ENCODE results near the gene BMP7. TPM values are rescaled to one million over a fixed set of nuclear protein-coding genes. Genes with fewer than 3 reads are reported as not detected.

Gene BMP7
- total and polyA plus RNA-seq, 9 of the 15 experiments (the other 6 are each of a cell fraction or from before 2014, with no cell fraction given), result 0.18 TPM; not detected in 8

- H3K27me3 ChIP-seq (ENCODE audit: control insufficient read depth in 2 of 2, insufficient read depth in 2 of 2, low read length in 2 of 2), result peaks cover 8 to 72% of the 10 kb centered on the region in 2 experiments; a peak in 3 of 5 replicates
- in situ Hi-C loops (cut with MboI), result no loop called here
- ATAC-seq, result no peak
- H3K4me1 ChIP-seq (replicated peaks in 1 of 2; ENCODE audit: control insufficient read depth in 2 of 2, insufficient read depth in 2 of 2, low read length in 2 of 2), result no peaks in the 10 kb centered on the region
- H3K4me2 ChIP-seq (ENCODE audit: insufficient read depth, low read length), result no peak overlapping the region
- H3K9ac ChIP-seq (ENCODE audit: insufficient read depth in 1 of 2, low read depth in 2 of 2, low read length in 2 of 2), result no peak overlapping the region
- no peaks in the 10 kb centered on the region for H3K79me2 ChIP-seq (ENCODE audit: control insufficient read depth, insufficient read depth, low read length)
- DNase-seq (ENCODE audit: extremely low read depth in 1 of 4, low spot score in 3 of 4), result no peak
- ChIA-PET POLR2A (interaction anchor here (0.5 to 1.3 kb wide), 3 partner anchors 12 to 331 kb away, joined by 3 to 5 read pairs (median 3); no protein-coding TSS in a partner anchor), CTCF (ENCODE audit: low intra/inter-chr PET ratio) (no interaction called here)
- no peak overlapping the region for H3K4me3 ChIP-seq
- under 1% methylated on average over 8 of the region's 8 CpGs for WGBS (ENCODE audit: insufficient coverage, low coverage, missing lambda C conversion rate)
- no peak overlapping the region for H2AFZ ChIP-seq (ENCODE audit: low read depth, low read length)
- no TSS peak for BruUV-seq (replicated peaks)
- TF ChIP-seq KDM2B (CRISPR knock-in tag; IDR thresholded peaks at IDR 0.05), result no peak
- peak in 1 of 3 experiments; percentile 85; a peak in 2 of 6 replicates for TF ChIP-seq ZBTB11 (CRISPR knock-in tag; IDR thresholded peaks at IDR 0.05)
- no peak for FAIRE-seq
- intact Hi-C loops (cut with micrococcal nuclease), result no loop called here
- H3K27ac ChIP-seq (ENCODE audit: extremely low read depth, low read depth, low read length), result no peak overlapping the region
- no peaks in the 10 kb centered on the region for H3K36me3 ChIP-seq (ENCODE audit: control insufficient read depth, insufficient read depth, low read length)
- peaks cover 3% of the 10 kb centered on the region for H4K20me1 ChIP-seq (replicated peaks; ENCODE audit: control insufficient read depth, insufficient read depth, low read length)
- no peaks in the 10 kb centered on the region for H3K9me3 ChIP-seq (replicated peaks; ENCODE audit: control insufficient read depth, insufficient read depth, low read depth, low read length)
- H3K9me1 ChIP-seq (ENCODE audit: control insufficient read depth, insufficient read depth, low read length), result no peaks in the 10 kb centered on the region
These were observed 35.3 kb downstream of the BMP7 start for GRCh38 chr20:57231161-57231560.

All from K562 (cell line).